ENCODE measurements around the gene RACGAP1.
A peak's percentile ranks its signal among the peaks of the same experiment; 100 is the strongest.

Gene RACGAP1

GRCh38 chr12:50057000-50057841 is 31.9 kb upstream of the RACGAP1 start, which contains the start of gene ASIC1:
TSS of gene ASIC1 (plus strand) at chr12:50057596. CDS start at chr12:50058767, 1,171 bp downstream.
- Histone ChIP-seq H3K36me3 (replicated peaks in 1 of 2; ENCODE audit: control insufficient read depth in 2 of 2, insufficient read depth in 2 of 2, low read length in 2 of 2) (peaks cover 2 to 8% of the 10 kb centered on the region in 2 donors), H2AFZ (ENCODE audit: low read length) (peak within 1 kb of the TSS; percentile 96), H3K18ac (ENCODE audit: low read length) (peak within 1 kb of the TSS; percentile 85), H2AK5ac (ENCODE audit: low read depth, low read length) (peak within 1 kb of the TSS; percentile 58), H3K14ac (ENCODE audit: low read length) (peak within 1 kb of the TSS; percentile 65), H2BK12ac (ENCODE audit: low read length) (no peak within 1 kb of the TSS), H3K4me2 (ENCODE audit: insufficient read depth, low read length, poor library complexity, severe bottlenecking) (peak within 1 kb of the TSS; percentile 99), H3K79me1 (ENCODE audit: low read depth, low read length) (peaks cover 1% of the 10 kb centered on the region), H3K27me3 (ENCODE audit: control insufficient read depth in 3 of 3, insufficient read depth in 3 of 3, low read depth in 1 of 3, low read length in 3 of 3) (peaks cover 0 to 34% (median 19%) of the 10 kb centered on the region in 3 experiments), H3K27ac (replicated peaks; ENCODE audit: low read length) (no peak within 1 kb of the TSS), H3K4me3 (ENCODE audit: low read length in 2 of 2) (peak within 1 kb of the TSS; percentile 76 to 90), H2BK15ac (ENCODE audit: low read length) (peak within 1 kb of the TSS; percentile 49), H3K23ac (ENCODE audit: low read depth, low read length, poor library complexity) (peak within 1 kb of the TSS; percentile 18), H2BK5ac (ENCODE audit: low read length) (peak within 1 kb of the TSS; percentile 7), H3K4me1 (ENCODE audit: control insufficient read depth in 2 of 2, insufficient read depth in 1 of 2, low read depth in 1 of 2, low read length in 2 of 2) (peaks cover 6 to 9% of the 10 kb centered on the region in 2 donors), H3K4ac (ENCODE audit: low read length) (no peak within 1 kb of the TSS), H4K8ac (ENCODE audit: low read depth, low read length) (no peak within 1 kb of the TSS), H2BK120ac (ENCODE audit: low read depth, low read length) (no peak within 1 kb of the TSS), H3K9ac (ENCODE audit: low read depth, low read length, poor library complexity) (peak within 1 kb of the TSS; percentile 94), H3K9me3 (replicated peaks in 1 of 2; ENCODE audit: control insufficient read depth in 2 of 2, insufficient read depth in 1 of 2, low read depth in 1 of 2, low read length in 2 of 2) (no peaks in the 10 kb centered on the region), H4K91ac (ENCODE audit: low read depth, low read length, poor library complexity) (no peak within 1 kb of the TSS)
- WGBS, 2 donors (ENCODE audit: extremely low coverage in 2 of 2, insufficient read length in 2 of 2, insufficient replicate concordance in 1 of 2), result no CpG with 5 or more reads among the region's 88 CpGs
- DNase-seq (ENCODE audit: low spot score), result peak; percentile 70

GRCh38 chr12:50056639-50056976 is 31.3 kb upstream of the RACGAP1 start:
- H3K4ac ChIP-seq (ENCODE audit: low read length), result no peak overlapping the region
- peaks cover 8 to 10% of the 10 kb centered on the region in 2 donors for H3K4me1 ChIP-seq (ENCODE audit: control insufficient read depth in 2 of 2, insufficient read depth in 1 of 2, low read depth in 1 of 2, low read length in 2 of 2)
- no peak overlapping the region for H2AK5ac ChIP-seq (ENCODE audit: low read depth, low read length)
- H3K27me3 ChIP-seq (ENCODE audit: control insufficient read depth in 3 of 3, insufficient read depth in 3 of 3, low read depth in 1 of 3, low read length in 3 of 3), result peaks cover 0 to 40% (median 21%) of the 10 kb centered on the region in 3 experiments
- DNase-seq (ENCODE audit: low spot score), result no peak
- H2BK12ac ChIP-seq (ENCODE audit: low read length), result no peak overlapping the region
- H3K4me3 ChIP-seq (ENCODE audit: low read length in 2 of 2), result peak overlapping the region; percentile 76 to 90
- no peak overlapping the region for H3K9ac ChIP-seq (ENCODE audit: low read depth, low read length, poor library complexity)
- no peak overlapping the region for H2BK120ac ChIP-seq (ENCODE audit: low read depth, low read length)
- no peak overlapping the region for H2BK5ac ChIP-seq (ENCODE audit: low read length)
- no peaks in the 10 kb centered on the region for H3K9me3 ChIP-seq (replicated peaks in 1 of 2; ENCODE audit: control insufficient read depth in 2 of 2, insufficient read depth in 1 of 2, low read depth in 1 of 2, low read length in 2 of 2)
- H3K23ac ChIP-seq (ENCODE audit: low read depth, low read length, poor library complexity), result no peak overlapping the region
- no peak overlapping the region for H2BK15ac ChIP-seq (ENCODE audit: low read length)
- H3K27ac ChIP-seq (replicated peaks; ENCODE audit: low read length), result no peak overlapping the region
- H2AFZ ChIP-seq (ENCODE audit: low read length), result peak overlapping the region; percentile 96
- H3K36me3 ChIP-seq (replicated peaks in 1 of 2; ENCODE audit: control insufficient read depth in 2 of 2, insufficient read depth in 2 of 2, low read length in 2 of 2), result peaks cover 2 to 8% of the 10 kb centered on the region in 2 donors
- H3K18ac ChIP-seq (ENCODE audit: low read length), result no peak overlapping the region
- no peak overlapping the region for H4K91ac ChIP-seq (ENCODE audit: low read depth, low read length, poor library complexity)
- WGBS, 2 donors (ENCODE audit: extremely low coverage in 2 of 2, insufficient read length in 2 of 2, insufficient replicate concordance in 1 of 2), result no CpG with 5 or more reads among the region's 3 CpGs
- no peak overlapping the region for H4K8ac ChIP-seq (ENCODE audit: low read depth, low read length)
- peak overlapping the region; percentile 99 for H3K4me2 ChIP-seq (ENCODE audit: insufficient read depth, low read length, poor library complexity, severe bottlenecking)
- H3K79me1 ChIP-seq (ENCODE audit: low read depth, low read length), result peaks cover 1% of the 10 kb centered on the region
- H3K14ac ChIP-seq (ENCODE audit: low read length), result no peak overlapping the region

GRCh38 chr12:50055831-50056638 is 30.7 kb upstream of the RACGAP1 start:
- DNase-seq (ENCODE audit: low spot score), result no peak
- Histone ChIP-seq H2AFZ (ENCODE audit: low read length) (peak overlapping the region; percentile 96), H3K4ac (ENCODE audit: low read length) (no peak overlapping the region), H3K23ac (ENCODE audit: low read depth, low read length, poor library complexity) (no peak overlapping the region), H3K18ac (ENCODE audit: low read length) (no peak overlapping the region), H2BK12ac (ENCODE audit: low read length) (no peak overlapping the region), H3K4me3 (ENCODE audit: low read length in 2 of 2) (peak overlapping the region in 1 of 2 donors; percentile 49), H3K36me3 (replicated peaks in 1 of 2; ENCODE audit: control insufficient read depth in 2 of 2, insufficient read depth in 2 of 2, low read length in 2 of 2) (peaks cover 0 to 3% of the 10 kb centered on the region in 2 donors), H3K27ac (replicated peaks; ENCODE audit: low read length) (no peak overlapping the region), H4K8ac (ENCODE audit: low read depth, low read length) (no peak overlapping the region), H3K14ac (ENCODE audit: low read length) (no peak overlapping the region), H3K4me1 (ENCODE audit: control insufficient read depth in 2 of 2, insufficient read depth in 1 of 2, low read depth in 1 of 2, low read length in 2 of 2) (peaks cover 14 to 16% of the 10 kb centered on the region in 2 donors), H4K91ac (ENCODE audit: low read depth, low read length, poor library complexity) (no peak overlapping the region), H2BK120ac (ENCODE audit: low read depth, low read length) (no peak overlapping the region), H3K27me3 (ENCODE audit: control insufficient read depth in 3 of 3, insufficient read depth in 3 of 3, low read depth in 1 of 3, low read length in 3 of 3) (peaks cover 0 to 45% (median 22%) of the 10 kb centered on the region in 3 experiments), H3K79me1 (ENCODE audit: low read depth, low read length) (peaks cover 1% of the 10 kb centered on the region), H2AK5ac (ENCODE audit: low read depth, low read length) (no peak overlapping the region), H3K9me3 (replicated peaks in 1 of 2; ENCODE audit: control insufficient read depth in 2 of 2, insufficient read depth in 1 of 2, low read depth in 1 of 2, low read length in 2 of 2) (no peaks in the 10 kb centered on the region), H2BK15ac (ENCODE audit: low read length) (no peak overlapping the region), H3K9ac (ENCODE audit: low read depth, low read length, poor library complexity) (no peak overlapping the region), H2BK5ac (ENCODE audit: low read length) (no peak overlapping the region), H3K4me2 (ENCODE audit: insufficient read depth, low read length, poor library complexity, severe bottlenecking) (peak overlapping the region; percentile 27)
- no CpG with 5 or more reads among the region's 17 CpGs for WGBS, 2 donors (ENCODE audit: extremely low coverage in 2 of 2, insufficient read length in 2 of 2, insufficient replicate concordance in 1 of 2)

GRCh38 chr12:50053583-50053982 is 28.3 kb upstream of the RACGAP1 start:
- Histone ChIP-seq H3K36me3 (replicated peaks in 1 of 2; ENCODE audit: control insufficient read depth in 2 of 2, insufficient read depth in 2 of 2, low read length in 2 of 2) (no peaks in the 10 kb centered on the region), H3K4ac (ENCODE audit: low read length) (no peak overlapping the region), H4K91ac (ENCODE audit: low read depth, low read length, poor library complexity) (no peak overlapping the region), H3K18ac (ENCODE audit: low read length) (no peak overlapping the region), H2BK12ac (ENCODE audit: low read length) (no peak overlapping the region), H2AK5ac (ENCODE audit: low read depth, low read length) (no peak overlapping the region), H2AFZ (ENCODE audit: low read length) (no peak overlapping the region), H3K9ac (ENCODE audit: low read depth, low read length, poor library complexity) (no peak overlapping the region), H2BK15ac (ENCODE audit: low read length) (no peak overlapping the region), H3K27me3 (ENCODE audit: control insufficient read depth in 3 of 3, insufficient read depth in 3 of 3, low read depth in 1 of 3, low read length in 3 of 3) (peaks cover 0 to 45% (median 25%) of the 10 kb centered on the region in 3 experiments), H3K23ac (ENCODE audit: low read depth, low read length, poor library complexity) (no peak overlapping the region), H3K9me3 (replicated peaks in 1 of 2; ENCODE audit: control insufficient read depth in 2 of 2, insufficient read depth in 1 of 2, low read depth in 1 of 2, low read length in 2 of 2) (no peaks in the 10 kb centered on the region), H3K14ac (ENCODE audit: low read length) (no peak overlapping the region), H2BK120ac (ENCODE audit: low read depth, low read length) (no peak overlapping the region), H3K4me3 (ENCODE audit: low read length in 2 of 2) (no peak overlapping the region), H3K79me1 (ENCODE audit: low read depth, low read length) (peaks cover 1% of the 10 kb centered on the region), H4K8ac (ENCODE audit: low read depth, low read length) (no peak overlapping the region), H3K4me1 (ENCODE audit: control insufficient read depth in 2 of 2, insufficient read depth in 1 of 2, low read depth in 1 of 2, low read length in 2 of 2) (peaks cover 17 to 23% of the 10 kb centered on the region in 2 donors), H3K27ac (replicated peaks; ENCODE audit: low read length) (no peak overlapping the region), H2BK5ac (ENCODE audit: low read length) (no peak overlapping the region), H3K4me2 (ENCODE audit: insufficient read depth, low read length, poor library complexity, severe bottlenecking) (no peak overlapping the region)
- no peak for DNase-seq (ENCODE audit: low spot score)
- no CpG with 5 or more reads among the region's 1 CpG for WGBS, 2 donors (ENCODE audit: extremely low coverage in 2 of 2, insufficient read length in 2 of 2, insufficient replicate concordance in 1 of 2)
